AG10803 (cell line): ENCODE data around the gene NRSN2.
"Not testable (repeated sequence)": the region's sequence is repeated elsewhere in the genome, so short reads cannot be mapped to it uniquely, and the experiment has no call there.

Experiments used
- DNase-seq: peaks from one replicate; pipeline ENCODE4 v3.0.0; 2010; ENCODE audit warnings: low read depth
- H3K4me3 ChIP-seq: 2 replicates; pipeline ENCODE4 v1.5.1; 2011; ENCODE audit warnings: mild to moderate bottlenecking, low read length, control low read depth
- CTCF ChIP-seq: conservative IDR thresholded peaks from 2 replicates; pipeline ENCODE4 v1.5.1; 2011; ENCODE audit warnings: mild to moderate bottlenecking, low read length, control low read depth, inconsistent platforms

Gene NRSN2

GRCh38 chr20:348972-349841, 2.3 kb downstream of the NRSN2 start:
- DNase-seq, result no peak
- H3K4me3 ChIP-seq, result no peak overlapping the region
- TF ChIP-seq CTCF, result no peak

GRCh38 chr20:353166-353565, 6.3 kb downstream of the NRSN2 start:
- no peak for TF ChIP-seq CTCF
- no peak for DNase-seq
- H3K4me3 ChIP-seq, result no peak overlapping the region

- H3K4me3 ChIP-seq, result no peak overlapping the region
- peak; percentile 68 for DNase-seq
- peak; percentile 93 for TF ChIP-seq CTCF
Measured at GRCh38 chr20:354298-354977, 7.5 kb downstream of the NRSN2 start.

GRCh38 chr20:356154-356553, 9.2 kb downstream of the NRSN2 start:
- not testable (repeated sequence) for H3K4me3 ChIP-seq, DNase-seq

GRCh38 chr20:356745-357144, 9.8 kb downstream of the NRSN2 start:
- TF ChIP-seq CTCF, result no peak
- H3K4me3 ChIP-seq, result no peak overlapping the region
- DNase-seq, result no peak

- DNase-seq, result peak; percentile 71
- no peak for TF ChIP-seq CTCF
- no peak overlapping the region for H3K4me3 ChIP-seq
Measured at GRCh38 chr20:358891-359555, 12.1 kb downstream of the NRSN2 start.

- no peak for TF ChIP-seq CTCF
- no peak overlapping the region for H3K4me3 ChIP-seq
- no peak for DNase-seq
Measured at GRCh38 chr20:361561-361960, 14.7 kb downstream of the NRSN2 start.
